GM19324 (cell line): ENCODE results near the gene U2AF1L4.
"Not testable (repeated sequence)": the region's sequence is repeated elsewhere in the genome, so short reads cannot be mapped to it uniquely, and the experiment has no call there.

Experiments used
- ATAC-seq: cut with Tn5 transposase; IDR thresholded peaks from one replicate; pipeline ENCODE4 v1.9.1; 2021; ENCODE audit warnings: mild to moderate bottlenecking, moderate library complexity; ENCODE audit not compliant: unreplicated experiment, low FRiP score

U2AF1L4 gene

GRCh38 chr19:35781650-35782049 is 36.4 kb upstream of the U2AF1L4 start:
- ATAC-seq = no peak

GRCh38 chr19:35780717-35781116 is 35.5 kb upstream of the U2AF1L4 start:
- ATAC-seq = no peak

GRCh38 chr19:35780058-35780457 is 34.8 kb upstream of the U2AF1L4 start:
- ATAC-seq = no peak

DNA sequence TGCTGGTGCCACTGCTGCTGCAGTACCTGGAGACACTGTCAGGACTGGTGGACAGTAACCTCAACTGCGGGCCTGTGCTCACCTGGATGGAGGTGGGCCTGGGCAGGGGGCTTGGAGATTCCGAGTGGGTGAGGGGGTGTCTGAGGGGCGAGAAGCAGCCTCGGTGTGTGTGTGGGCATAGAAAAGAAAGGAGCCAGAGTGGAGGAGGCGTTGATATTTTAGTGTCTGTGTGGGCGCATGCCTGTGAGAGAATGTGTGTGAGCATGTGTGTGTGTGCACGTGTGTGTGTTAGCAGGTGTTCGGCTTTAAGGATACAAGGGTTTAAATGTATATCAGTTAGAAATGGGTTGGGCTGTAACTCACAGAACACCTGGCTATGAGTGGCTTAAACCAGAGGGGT is 33.8 kb upstream of the U2AF1L4 start:
- ATAC-seq = no peak

GRCh38 chr19:35777961-35778360 is 32.7 kb upstream of the U2AF1L4 start:
- ATAC-seq = no peak

DNA sequence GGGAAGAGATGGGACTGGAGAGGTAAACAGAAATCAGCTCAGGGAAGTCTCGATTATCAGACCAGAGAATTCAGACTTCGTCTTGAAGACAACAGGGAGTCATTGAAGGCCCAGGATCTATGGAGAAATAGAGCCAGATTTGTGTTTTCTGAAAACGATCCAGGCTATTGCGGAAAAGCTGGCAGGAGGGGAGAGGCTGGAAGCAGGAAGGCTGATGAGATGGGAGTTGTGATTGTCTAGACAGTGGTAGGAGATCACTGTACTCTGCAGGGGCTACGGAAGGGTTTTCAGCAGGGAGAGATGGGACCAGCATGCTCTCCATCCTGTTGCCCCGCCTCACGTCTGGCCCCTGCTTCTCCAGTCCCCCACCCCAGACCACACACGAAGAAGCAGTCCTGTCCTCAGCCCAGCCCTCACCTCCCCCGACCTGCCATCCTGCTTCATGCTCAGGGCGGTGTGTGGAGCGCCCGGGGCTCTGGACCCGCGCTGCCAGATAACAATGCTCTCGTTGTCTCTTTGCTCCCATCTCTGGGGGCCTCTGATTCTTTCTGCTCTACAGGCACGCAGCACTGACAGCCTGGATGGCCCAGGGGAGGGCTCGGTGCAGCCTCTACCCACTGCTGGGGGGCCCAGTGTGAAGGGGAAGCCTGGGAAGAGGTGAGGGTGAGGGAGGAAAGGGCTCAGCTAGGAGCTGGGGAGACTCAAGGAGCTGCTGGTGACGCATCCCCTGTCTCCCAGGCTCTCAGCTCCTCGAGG is 32.0 kb upstream of the U2AF1L4 start:
- ATAC-seq = no peak

DNA sequence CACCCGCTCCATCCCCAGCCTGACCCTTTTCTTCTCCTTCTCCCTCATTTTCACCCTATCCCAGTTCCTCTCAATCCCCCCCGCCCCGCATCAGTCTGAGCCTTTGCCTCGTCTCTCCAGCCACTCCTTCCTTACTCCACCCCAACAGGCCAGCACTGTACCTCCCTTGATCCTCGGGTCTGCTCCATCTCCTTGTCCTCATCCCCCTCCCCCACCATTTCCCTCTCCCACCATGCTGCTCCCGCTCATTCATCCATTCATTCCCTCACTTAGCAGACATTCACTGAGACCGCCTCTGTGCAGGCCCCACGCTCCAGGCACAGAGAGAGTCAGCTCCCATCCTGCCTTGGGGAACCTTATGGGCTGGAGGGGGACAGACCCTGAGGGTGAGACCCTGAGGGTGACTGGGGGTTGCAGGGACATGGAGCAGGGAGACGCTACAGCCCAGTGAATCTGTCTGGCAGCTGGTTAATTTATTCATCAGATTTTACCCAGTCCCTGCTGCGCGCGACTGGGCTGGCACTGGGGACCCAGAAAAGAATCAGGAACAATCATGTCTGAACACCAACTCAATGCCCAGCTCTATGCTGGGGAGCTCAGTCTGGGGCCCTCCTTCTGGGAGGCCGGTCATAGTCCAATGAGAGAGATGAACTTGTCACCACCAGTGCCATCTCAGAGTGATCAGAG is 31.0 kb upstream of the U2AF1L4 start:
- ATAC-seq = no peak

DNA sequence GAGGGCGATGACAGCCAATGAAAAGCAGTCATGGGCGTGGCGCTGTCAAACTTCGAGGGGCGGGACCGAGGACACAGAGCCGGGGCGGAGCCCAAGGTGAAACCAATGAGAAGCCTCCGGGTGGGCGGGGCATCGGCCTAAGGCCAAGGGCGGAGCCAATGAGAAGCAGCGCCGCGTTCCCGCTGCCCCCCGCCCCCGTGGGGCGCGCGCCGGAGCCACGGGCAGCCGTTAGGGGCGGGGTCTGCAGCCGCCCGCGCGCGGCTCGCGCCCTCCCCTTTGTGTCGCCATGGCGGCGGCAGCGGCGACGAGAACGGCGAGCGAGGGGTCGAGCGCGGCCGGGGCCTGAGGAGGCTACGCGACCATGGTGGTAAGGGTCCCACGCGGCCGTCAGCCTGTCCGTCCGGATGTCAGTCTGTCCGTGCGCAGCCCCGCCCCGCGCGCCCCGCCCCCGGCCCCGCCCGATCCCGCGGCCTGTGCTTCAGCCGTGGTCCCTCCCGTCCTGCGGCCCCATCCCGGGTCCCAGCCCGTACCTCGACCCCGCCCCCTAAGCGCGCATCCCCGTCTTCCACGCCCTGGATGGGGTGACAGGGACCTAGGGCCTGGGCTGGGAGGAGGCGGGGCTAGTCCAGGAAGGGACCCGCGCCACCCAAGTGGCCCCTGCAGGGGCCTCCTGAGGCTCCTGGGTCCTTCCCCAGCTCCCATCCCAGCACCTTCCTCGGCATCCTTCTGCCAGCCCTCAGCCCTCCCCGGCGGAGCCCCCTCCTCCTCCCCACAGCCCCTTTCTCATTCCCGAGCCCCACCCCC is 30.3 kb upstream of the U2AF1L4 start, which contains the start of gene ARHGAP33:
TSS of gene ARHGAP33 (plus strand) at position 267 of the 804 bp plus-strand sequence. CDS start at position 362, 95 bp downstream.
- peak; percentile 97 for ATAC-seq

- no peak for ATAC-seq
Observed at GRCh38 chr19:35775046-35775297, 29.8 kb upstream of the U2AF1L4 start.

- no peak for ATAC-seq
Observed at GRCh38 chr19:35774274-35775045, 29.2 kb upstream of the U2AF1L4 start.

GRCh38 chr19:35773020-35773806 is 28.0 kb upstream of the U2AF1L4 start:
- ATAC-seq = no peak

- not testable (repeated sequence) for ATAC-seq
Observed at GRCh38 chr19:35772362-35772761, 27.1 kb upstream of the U2AF1L4 start.

- ATAC-seq = no peak
Observed at GRCh38 chr19:35768082-35768421, 22.8 kb upstream of the U2AF1L4 start.

GRCh38 chr19:35767288-35768081 is 22.3 kb upstream of the U2AF1L4 start:
- ATAC-seq = no peak

DNA sequence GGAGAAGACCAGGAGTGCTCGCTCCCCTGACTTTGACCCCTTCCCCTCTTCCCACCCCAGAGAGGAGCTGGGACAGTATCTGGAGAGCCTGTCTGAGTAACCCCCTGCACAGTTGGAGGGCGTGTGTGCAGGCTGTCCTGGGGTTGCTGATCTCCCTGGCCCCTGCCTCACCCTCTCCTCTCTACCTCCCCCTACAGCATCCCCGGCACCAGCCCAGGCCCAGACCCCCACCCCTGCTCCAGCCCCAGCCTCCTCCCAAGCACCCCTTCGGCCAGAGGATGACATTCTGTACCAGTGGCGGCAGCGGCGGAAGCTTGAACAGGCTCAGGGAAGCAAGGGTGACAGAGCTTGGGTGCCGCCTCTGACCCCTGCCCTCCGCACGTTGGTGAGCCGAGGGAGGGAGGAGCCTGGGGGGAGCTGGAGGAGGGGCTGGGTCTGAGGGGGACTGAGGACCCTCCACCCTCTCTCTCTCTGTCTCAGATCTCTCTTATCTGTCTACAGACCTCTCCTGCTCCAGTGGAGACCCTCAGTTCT is 21.4 kb upstream of the U2AF1L4 start:
- no peak for ATAC-seq

DNA sequence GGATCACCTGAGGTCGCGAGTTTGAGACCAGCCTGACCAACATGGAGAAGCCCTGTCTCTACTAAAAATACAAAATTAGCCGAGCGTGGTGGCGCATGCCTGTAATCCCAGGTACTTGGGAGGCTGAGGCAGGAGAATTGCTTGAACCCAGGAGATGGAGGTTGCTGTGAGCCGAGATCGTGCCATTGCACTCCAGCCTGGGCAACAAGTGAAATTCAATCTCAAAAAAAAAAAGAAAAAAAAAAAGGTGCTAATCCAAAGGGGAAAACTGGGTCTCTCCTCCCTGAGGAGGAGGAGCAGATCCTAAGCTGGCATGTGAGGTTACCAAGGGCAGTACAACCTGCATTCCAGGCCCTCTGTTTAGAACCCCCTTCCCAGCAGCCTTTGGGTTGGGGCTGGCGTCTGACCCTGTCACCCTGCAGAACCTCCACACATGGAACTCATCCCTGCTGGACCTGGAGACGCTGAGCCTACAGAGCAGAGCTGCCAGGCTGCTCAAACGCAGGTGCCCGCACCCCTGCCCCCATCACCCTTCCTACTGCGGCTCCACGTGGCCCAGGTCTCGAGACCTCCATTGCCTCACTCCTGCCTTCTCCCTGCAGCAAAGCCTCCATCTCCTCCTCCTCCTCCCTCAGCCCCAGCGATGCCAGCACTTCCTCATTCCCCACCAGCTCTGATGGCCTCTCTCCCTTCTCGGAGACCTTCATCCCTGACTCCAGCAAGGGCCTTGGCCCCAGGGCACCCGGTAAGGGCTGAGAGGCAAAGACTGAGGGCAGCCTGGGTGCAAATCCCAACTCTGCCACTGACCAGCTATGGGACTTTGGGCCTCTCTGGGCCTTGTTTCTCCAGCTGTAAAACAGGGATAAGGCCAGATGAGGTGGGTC is 19.5 kb upstream of the U2AF1L4 start:
- ATAC-seq = no peak

DNA sequence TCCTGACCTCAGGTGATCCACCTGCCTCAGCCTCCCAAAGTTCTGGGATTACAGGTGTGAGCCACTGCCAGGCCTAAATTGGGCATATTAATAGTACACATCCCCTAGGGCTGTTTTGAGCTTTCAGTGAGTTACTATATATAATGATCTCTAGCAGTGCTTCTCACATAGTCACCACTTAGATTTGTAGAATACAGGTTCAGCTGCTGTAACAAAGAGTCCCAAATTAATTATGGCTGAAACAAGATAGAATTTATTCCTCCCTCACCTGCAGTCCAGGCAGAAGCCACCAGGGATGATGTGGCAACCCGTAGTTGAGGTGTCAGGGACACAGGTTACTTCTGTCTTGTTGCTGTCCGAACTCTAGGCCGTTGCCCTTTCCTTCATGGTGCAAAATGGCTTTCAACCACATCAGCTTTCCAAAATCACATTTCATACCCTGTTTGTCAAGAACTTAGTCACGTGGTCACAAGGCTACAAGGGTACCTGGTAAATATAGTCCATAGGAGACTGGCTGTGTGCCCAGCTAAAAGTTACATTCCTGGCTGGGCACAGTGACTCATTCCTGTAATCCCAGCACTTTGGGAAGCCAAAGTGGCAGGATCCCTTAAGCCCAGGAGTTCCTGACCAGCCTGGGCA is 15.6 kb upstream of the U2AF1L4 start:
- no peak for ATAC-seq

GRCh38 chr19:35759697-35760096 is 14.5 kb upstream of the U2AF1L4 start:
- no peak for ATAC-seq
